ENCODE measurements around the gene FOXO6. TPM values are rescaled to one million over a fixed set of nuclear protein-coding genes. Genes with fewer than 3 reads are reported as not detected.

FOXO6 gene
- total RNA-seq, result 1 to 10 TPM; 1.9 to 7.0 (median 5.3) TPM
- 1.1 TPM for polyA plus RNA-seq
- long read RNA-seq, donor 1, partial matches to known transcripts, result 3 of 6 reads
- long read RNA-seq, donor 1, other reads (novel, unspliced or antisense), result 1 of 6 reads
- long read RNA-seq, donor 2, partial matches to known transcripts, result 3 of 4 reads
- long read RNA-seq, donor 2, other reads (novel, unspliced or antisense), result 0 of 4 reads
- long read RNA-seq, donor 3, result 0 reads
- long read RNA-seq, donor 4, partial matches to known transcripts, result 0 of 3 reads
- long read RNA-seq, donor 4, other reads (novel, unspliced or antisense), result 2 of 3 reads

- intact Hi-C loops (cut with DNase I), result no loop called here
- Histone ChIP-seq H3K27me3 (ENCODE audit: control insufficient read depth, insufficient read depth) (no peaks in the 10 kb centered on the region), H3K9me3 (ENCODE audit: control insufficient read depth, low read length) (no peaks in the 10 kb centered on the region), H3K4me1 (ENCODE audit: control insufficient read depth, insufficient read depth, low read length) (peaks cover 6% of the 10 kb centered on the region), H3K27ac (ENCODE audit: low read length) (no peak within 1 kb of the TSS), H3K4me3 (ENCODE audit: low read length) (peak within 1 kb of the TSS; percentile 81)
- ATAC-seq (peak; percentile 96), DNase-seq (peak; percentile 99 to 100 (median 99))
- WGBS, result 3% methylated on average over 63 of the region's 63 CpGs
These were observed at the start of gene FOXO6 for GRCh38 chr1:41360786-41361494. FOXO6 (plus strand) TSS chr1:41361434.

- ATAC-seq, result peak in 1 of 2 donors; percentile 66
- Histone ChIP-seq H3K4me1 (ENCODE audit: control insufficient read depth, insufficient read depth, low read length) (peaks cover 6% of the 10 kb centered on the region), H3K27ac (ENCODE audit: low read length) (no peak overlapping the region), H3K27me3 (ENCODE audit: control insufficient read depth, insufficient read depth) (no peaks in the 10 kb centered on the region), H3K4me3 (ENCODE audit: low read length) (no peak overlapping the region), H3K9me3 (ENCODE audit: control insufficient read depth, low read length) (no peaks in the 10 kb centered on the region)
- no peak for DNase-seq
- 72% methylated on average over 4 of the region's 4 CpGs for WGBS
- intact Hi-C loops (cut with DNase I), result no loop called here
These were observed 48.1 kb upstream of the FOXO6 start for GRCh38 chr1:41312991-41313645.

- peak; percentile 47 to 51 for ATAC-seq
- Histone ChIP-seq H3K9me3 (ENCODE audit: control insufficient read depth, low read length) (no peaks in the 10 kb centered on the region), H3K27me3 (ENCODE audit: control insufficient read depth, insufficient read depth) (no peaks in the 10 kb centered on the region), H3K4me3 (ENCODE audit: low read length) (no peak overlapping the region), H3K4me1 (ENCODE audit: control insufficient read depth, insufficient read depth, low read length) (peaks cover 6% of the 10 kb centered on the region), H3K27ac (ENCODE audit: low read length) (no peak overlapping the region)
- DNase-seq, result peak in 1 of 3 donors; percentile 44
- intact Hi-C loops (cut with DNase I), result no loop called here
- 65% methylated on average over 7 of the region's 7 CpGs for WGBS
These were observed 47.5 kb upstream of the FOXO6 start for GRCh38 chr1:41313661-41314131.

GRCh38 chr1:41314376-41315145, 46.7 kb upstream of the FOXO6 start:
- Histone ChIP-seq H3K27ac (ENCODE audit: low read length) (no peak overlapping the region), H3K9me3 (ENCODE audit: control insufficient read depth, low read length) (no peaks in the 10 kb centered on the region), H3K4me3 (ENCODE audit: low read length) (no peak overlapping the region), H3K27me3 (ENCODE audit: control insufficient read depth, insufficient read depth) (no peaks in the 10 kb centered on the region), H3K4me1 (ENCODE audit: control insufficient read depth, insufficient read depth, low read length) (peaks cover 9% of the 10 kb centered on the region)
- 74% methylated on average over 11 of the region's 11 CpGs for WGBS
- ATAC-seq (no peak), DNase-seq (no peak)
- intact Hi-C loops (cut with DNase I), result no loop called here

GRCh38 chr1:41315146-41315822, 46.0 kb upstream of the FOXO6 start:
- Histone ChIP-seq H3K9me3 (ENCODE audit: control insufficient read depth, low read length) (no peaks in the 10 kb centered on the region), H3K4me3 (ENCODE audit: low read length) (no peak overlapping the region), H3K27me3 (ENCODE audit: control insufficient read depth, insufficient read depth) (no peaks in the 10 kb centered on the region), H3K4me1 (ENCODE audit: control insufficient read depth, insufficient read depth, low read length) (peaks cover 9% of the 10 kb centered on the region), H3K27ac (ENCODE audit: low read length) (no peak overlapping the region)
- ATAC-seq (no peak), DNase-seq (no peak)
- intact Hi-C loops (cut with DNase I), result no loop called here
- 74% methylated on average over 15 of the region's 15 CpGs for WGBS

- intact Hi-C loops (cut with DNase I), result no loop called here
- Histone ChIP-seq H3K4me1 (ENCODE audit: control insufficient read depth, insufficient read depth, low read length) (peaks cover 9% of the 10 kb centered on the region), H3K4me3 (ENCODE audit: low read length) (no peak overlapping the region), H3K9me3 (ENCODE audit: control insufficient read depth, low read length) (no peaks in the 10 kb centered on the region), H3K27me3 (ENCODE audit: control insufficient read depth, insufficient read depth) (no peaks in the 10 kb centered on the region), H3K27ac (ENCODE audit: low read length) (no peak overlapping the region)
- DNase-seq, result no peak
- ATAC-seq, result no peak
- 86% methylated on average over 3 of the region's 3 CpGs for WGBS
These were observed 45.4 kb upstream of the FOXO6 start for GRCh38 chr1:41315871-41316270.

GRCh38 chr1:41317361-41317760, 43.9 kb upstream of the FOXO6 start:
- intact Hi-C loops (cut with DNase I), result no loop called here
- Histone ChIP-seq H3K27ac (ENCODE audit: low read length) (no peak overlapping the region), H3K27me3 (ENCODE audit: control insufficient read depth, insufficient read depth) (no peaks in the 10 kb centered on the region), H3K4me3 (ENCODE audit: low read length) (no peak overlapping the region), H3K4me1 (ENCODE audit: control insufficient read depth, insufficient read depth, low read length) (peaks cover 9% of the 10 kb centered on the region), H3K9me3 (ENCODE audit: control insufficient read depth, low read length) (no peaks in the 10 kb centered on the region)
- DNase-seq (no peak), ATAC-seq (no peak)
- 94% methylated on average over 6 of the region's 6 CpGs for WGBS

- no peak for DNase-seq
- intact Hi-C loops (cut with DNase I), result no loop called here
These were observed 43.1 kb upstream of the FOXO6 start for GRCh38 chr1:41318135-41318534.

GRCh38 chr1:41319106-41319755, 42.0 kb upstream of the FOXO6 start:
- ATAC-seq, result peak; percentile 30 to 48

More at GRCh38 chr1:41318135-41318534, 43.1 kb upstream of the FOXO6 start:
- Histone ChIP-seq H3K4me1 (ENCODE audit: control insufficient read depth, insufficient read depth, low read length) (peaks cover 9% of the 10 kb centered on the region), H3K27me3 (ENCODE audit: control insufficient read depth, insufficient read depth) (no peaks in the 10 kb centered on the region), H3K27ac (ENCODE audit: low read length) (no peak overlapping the region), H3K9me3 (ENCODE audit: control insufficient read depth, low read length) (no peaks in the 10 kb centered on the region), H3K4me3 (ENCODE audit: low read length) (no peak overlapping the region)
- ATAC-seq, result no peak
- 100% methylated on average over 1 of the region's 1 CpG for whole genome bisulfite sequencing

More at GRCh38 chr1:41319106-41319755, 42.0 kb upstream of the FOXO6 start:
- H3K4me3 ChIP-seq (ENCODE audit: low read length), result no peak overlapping the region
- no peaks in the 10 kb centered on the region for H3K27me3 ChIP-seq (ENCODE audit: control insufficient read depth, insufficient read depth)
- peak in 1 of 3 donors; percentile 47 for DNase-seq
- peaks cover 3% of the 10 kb centered on the region for H3K4me1 ChIP-seq (ENCODE audit: control insufficient read depth, insufficient read depth, low read length)
- 68% methylated on average over 2 of the region's 2 CpGs for WGBS
- intact Hi-C loops (cut with DNase I), result no loop called here
- H3K27ac ChIP-seq (ENCODE audit: low read length), result peak overlapping the region; percentile 79
- H3K9me3 ChIP-seq (ENCODE audit: control insufficient read depth, low read length), result no peaks in the 10 kb centered on the region
